ENCODE measurements around the gene CPSF2.

Gene CPSF2

DNA sequence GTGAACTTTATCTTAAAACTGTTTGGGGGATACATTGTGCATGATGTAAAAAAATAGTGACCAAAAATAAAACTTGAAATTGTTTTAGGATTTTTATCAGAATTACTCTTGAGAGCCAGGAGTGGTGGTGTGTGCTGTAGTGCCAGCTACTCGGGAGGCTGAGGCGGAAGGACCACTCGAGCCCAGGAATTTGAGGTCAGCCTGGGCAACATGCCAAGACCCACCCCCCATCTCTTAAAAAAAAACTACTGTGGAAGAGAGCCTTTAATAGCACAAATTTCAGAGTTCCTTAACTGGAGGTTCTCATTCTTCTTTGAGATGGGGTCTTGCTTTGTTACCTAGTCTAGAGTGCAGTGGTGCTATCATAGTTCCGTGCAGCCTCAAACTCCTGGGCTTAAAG lies 21.5 kb downstream of the CPSF2 start:
- no peaks in the 10 kb centered on the region for H3F3A ChIP-seq (ENCODE audit: control insufficient read depth, insufficient read depth)
- no peak overlapping the region for H3K4me2 ChIP-seq (ENCODE audit: low read length)
- H3K4me3 ChIP-seq (ENCODE audit: low read length), result no peak overlapping the region
- H3K27me3 ChIP-seq (ENCODE audit: control insufficient read depth, low read length), result no peaks in the 10 kb centered on the region
- H3K9me3 ChIP-seq (ENCODE audit: control insufficient read depth, insufficient read depth, low read length), result no peaks in the 10 kb centered on the region
- TF ChIP-seq EZH2phosphoT487 (IDR thresholded peaks at IDR 0.05; ENCODE audit: borderline replicate concordance, low read length) (no peak), CTCF (IDR thresholded peaks at IDR 0.05; ENCODE audit: low read depth, low read length, poor library complexity, severe bottlenecking) (no peak)
- H4K20me1 ChIP-seq (ENCODE audit: control insufficient read depth, insufficient read depth, low read depth, low read length), result no peaks in the 10 kb centered on the region
- no peaks in the 10 kb centered on the region; the same call in 1 of the 2 replicates for H3K79me2 ChIP-seq (ENCODE audit: control insufficient read depth, low read length)
- peaks cover 85% of the 10 kb centered on the region for H3K36me3 ChIP-seq (ENCODE audit: control insufficient read depth, low read length)
- H3K9me2 ChIP-seq (replicated peaks; ENCODE audit: control insufficient read depth, low read length), result no peaks in the 10 kb centered on the region
- H3K4me1 ChIP-seq (ENCODE audit: control insufficient read depth, low read length), result no peaks in the 10 kb centered on the region
- no peak overlapping the region for H3K27ac ChIP-seq (ENCODE audit: low read depth, low read length)

DNA sequence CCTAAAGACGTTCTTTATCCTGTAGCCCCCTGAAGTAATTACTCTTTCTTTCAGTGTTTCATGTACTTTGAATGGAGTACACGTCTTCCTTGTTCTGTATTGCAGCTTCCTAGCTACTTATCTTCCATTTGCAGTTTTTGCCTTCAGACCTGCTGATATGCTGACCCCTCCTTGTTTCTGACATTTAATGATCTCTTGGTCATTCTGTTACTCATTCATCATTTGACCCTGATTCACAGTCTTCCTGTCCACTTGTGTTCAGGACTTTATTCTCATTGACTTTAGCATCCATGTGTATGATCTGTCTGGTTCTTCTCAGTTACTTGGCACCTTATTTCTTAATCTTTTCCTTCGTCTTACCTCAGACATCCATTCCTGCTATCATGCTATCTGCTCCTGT lies 22.2 kb downstream of the CPSF2 start:
- Histone ChIP-seq H3F3A (ENCODE audit: control insufficient read depth, insufficient read depth) (no peaks in the 10 kb centered on the region), H3K27me3 (ENCODE audit: control insufficient read depth, low read length) (no peaks in the 10 kb centered on the region), H3K4me2 (ENCODE audit: low read length) (no peak overlapping the region), H3K36me3 (ENCODE audit: control insufficient read depth, low read length) (peaks cover 82% of the 10 kb centered on the region), H3K4me3 (ENCODE audit: low read length) (no peak overlapping the region), H4K20me1 (ENCODE audit: control insufficient read depth, insufficient read depth, low read depth, low read length) (no peaks in the 10 kb centered on the region), H3K9me3 (ENCODE audit: control insufficient read depth, insufficient read depth, low read length) (no peaks in the 10 kb centered on the region), H3K27ac (ENCODE audit: low read depth, low read length) (no peak overlapping the region), H3K79me2 (ENCODE audit: control insufficient read depth, low read length) (no peaks in the 10 kb centered on the region; the same call in 1 of the 2 replicates), H3K9me2 (replicated peaks; ENCODE audit: control insufficient read depth, low read length) (no peaks in the 10 kb centered on the region), H3K4me1 (ENCODE audit: control insufficient read depth, low read length) (no peaks in the 10 kb centered on the region)
- TF ChIP-seq CTCF (IDR thresholded peaks at IDR 0.05; ENCODE audit: low read depth, low read length, poor library complexity, severe bottlenecking) (no peak), EZH2phosphoT487 (IDR thresholded peaks at IDR 0.05; ENCODE audit: borderline replicate concordance, low read length) (no peak)

- Histone ChIP-seq H4K20me1 (ENCODE audit: control insufficient read depth, insufficient read depth, low read depth, low read length) (no peaks in the 10 kb centered on the region), H3F3A (ENCODE audit: control insufficient read depth, insufficient read depth) (no peaks in the 10 kb centered on the region), H3K4me3 (ENCODE audit: low read length) (no peak overlapping the region), H3K27ac (ENCODE audit: low read depth, low read length) (no peak overlapping the region), H3K27me3 (ENCODE audit: control insufficient read depth, low read length) (no peaks in the 10 kb centered on the region), H3K79me2 (ENCODE audit: control insufficient read depth, low read length) (no peaks in the 10 kb centered on the region; the same call in 1 of the 2 replicates), H3K9me2 (replicated peaks; ENCODE audit: control insufficient read depth, low read length) (no peaks in the 10 kb centered on the region), H3K36me3 (ENCODE audit: control insufficient read depth, low read length) (peaks cover 90% of the 10 kb centered on the region), H3K4me1 (ENCODE audit: control insufficient read depth, low read length) (no peaks in the 10 kb centered on the region), H3K4me2 (ENCODE audit: low read length) (no peak overlapping the region), H3K9me3 (ENCODE audit: control insufficient read depth, insufficient read depth, low read length) (no peaks in the 10 kb centered on the region)
- no peak for TF ChIP-seq CTCF (IDR thresholded peaks at IDR 0.05; ENCODE audit: low read depth, low read length, poor library complexity, severe bottlenecking)
- TF ChIP-seq EZH2phosphoT487 (IDR thresholded peaks at IDR 0.05; ENCODE audit: borderline replicate concordance, low read length), result no peak
Measured at GRCh38 chr14:92144708-92145107, 22.9 kb downstream of the CPSF2 start.
